Measurements from ENCODE around the gene RPTOR.

The RPTOR gene

DNA sequence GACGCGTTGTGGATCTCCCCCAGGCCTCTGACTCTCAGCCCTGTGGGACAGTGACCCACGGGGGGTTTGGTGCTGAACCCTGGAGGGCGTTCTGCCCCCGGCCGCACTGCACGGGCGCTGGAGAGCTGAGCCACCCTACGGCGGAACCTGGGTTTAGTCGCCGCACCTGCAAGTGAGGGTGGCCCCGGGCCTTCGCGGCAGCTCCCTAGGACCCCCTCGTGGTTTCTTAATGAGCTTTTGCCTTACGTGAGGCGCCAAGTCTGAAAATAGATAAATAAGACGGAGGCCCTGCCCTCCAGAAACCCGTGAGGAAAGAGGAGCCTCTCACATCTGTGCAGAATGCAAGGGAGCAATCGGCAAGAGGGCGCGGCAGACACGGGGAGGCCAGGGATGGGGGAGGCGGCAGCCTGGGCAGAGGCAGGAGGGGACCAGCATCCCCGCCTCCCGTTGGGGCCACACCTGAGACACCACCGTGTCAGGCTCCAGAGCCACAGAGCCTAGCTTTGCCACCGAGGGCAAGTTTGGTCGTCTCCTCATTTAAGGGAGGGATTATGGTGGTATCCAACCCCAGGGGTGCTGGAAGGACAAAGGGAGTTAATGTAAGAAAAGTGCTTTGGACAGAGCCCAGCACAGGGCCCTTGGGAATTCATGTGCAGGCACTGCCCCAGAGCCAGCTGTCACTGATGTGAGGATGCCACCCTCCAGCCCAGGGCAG lies 293.8 kb downstream of the RPTOR start:
- no peak for DNase-seq

DNA sequence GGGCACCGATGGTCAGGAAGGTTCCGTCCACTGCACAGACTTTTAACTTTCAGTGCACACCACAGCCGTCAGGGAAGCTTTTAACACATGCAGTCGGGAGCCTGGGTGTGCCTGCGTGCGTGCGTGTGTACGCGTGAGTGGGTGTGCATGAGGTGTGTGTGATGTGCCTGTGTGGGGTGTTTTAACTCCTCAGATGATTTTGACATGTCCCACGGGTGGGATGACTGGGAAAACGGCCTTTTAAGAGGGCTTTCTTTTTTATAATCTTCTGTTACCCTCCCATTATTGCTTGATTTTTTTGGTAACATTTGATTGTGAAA lies 294.3 kb downstream of the RPTOR start:
- no peak for DNase-seq

DNA sequence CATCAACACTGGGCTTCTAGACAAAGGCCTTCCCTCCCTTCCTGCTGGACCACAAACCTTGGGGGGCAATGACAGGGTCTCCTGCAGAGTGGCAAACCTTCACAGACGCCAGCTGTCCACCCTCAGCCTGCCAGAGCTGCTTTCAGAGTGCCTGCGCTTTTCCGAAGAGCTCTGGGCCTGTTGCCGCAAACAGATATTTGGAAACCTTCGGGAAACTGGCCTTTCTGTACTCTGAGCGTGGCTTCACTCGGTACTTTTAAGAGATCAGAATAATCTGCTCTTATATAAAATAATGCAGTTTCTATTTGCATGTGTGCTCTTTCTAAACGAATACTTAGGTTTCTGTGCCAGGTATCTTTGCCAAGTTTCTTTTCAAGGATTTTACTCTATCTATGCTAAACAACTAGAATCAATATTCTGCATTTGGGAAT lies 294.9 kb downstream of the RPTOR start:
- no peak for DNase-seq

DNA sequence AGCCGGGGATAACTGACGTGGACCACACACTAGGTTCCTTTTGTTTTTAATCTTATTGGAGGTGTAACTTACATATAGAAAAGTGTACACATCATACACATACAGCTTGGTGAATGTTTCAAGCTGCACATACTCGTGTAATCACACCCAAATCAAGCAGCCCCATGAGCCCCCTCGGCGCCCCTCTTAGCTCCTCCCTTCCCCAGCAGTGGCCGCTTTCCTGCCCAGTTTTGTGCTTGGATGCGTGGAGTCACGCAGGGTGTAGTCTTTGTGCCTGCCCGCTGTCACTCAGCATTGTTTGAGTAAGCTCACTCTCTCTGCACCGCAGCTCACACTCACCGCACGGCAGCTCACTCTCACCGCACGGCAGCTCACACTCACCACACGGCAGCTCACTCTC lies 295.3 kb downstream of the RPTOR start:
- no peak for DNase-seq

DNA sequence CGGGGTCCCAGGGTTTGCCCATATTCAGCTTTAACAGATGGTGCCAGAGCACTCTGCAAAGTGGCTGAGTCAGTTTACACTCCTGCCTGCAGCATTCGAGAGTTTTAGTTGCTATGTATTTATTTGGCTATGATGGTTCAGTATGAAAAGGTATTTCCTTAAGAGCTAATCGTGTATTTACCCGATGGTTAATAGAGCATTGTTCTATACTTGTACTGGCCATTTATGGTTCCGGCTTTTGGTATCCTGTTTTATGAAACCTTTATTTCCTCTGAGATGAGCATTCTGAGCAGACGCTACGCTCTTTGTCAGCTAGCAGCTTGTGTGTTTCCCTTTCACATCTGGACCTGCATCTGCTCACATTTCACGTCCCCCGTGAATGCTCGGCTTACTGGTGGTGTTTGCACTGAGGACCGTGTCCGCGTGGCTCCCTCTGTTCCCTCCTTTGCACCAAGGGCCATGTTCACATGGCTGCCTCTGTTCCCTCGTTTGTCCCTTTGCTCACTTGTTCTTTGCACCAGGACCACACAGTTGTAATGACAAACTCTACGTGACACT lies 297.9 kb downstream of the RPTOR start:
- DNase-seq: no peak

DNA sequence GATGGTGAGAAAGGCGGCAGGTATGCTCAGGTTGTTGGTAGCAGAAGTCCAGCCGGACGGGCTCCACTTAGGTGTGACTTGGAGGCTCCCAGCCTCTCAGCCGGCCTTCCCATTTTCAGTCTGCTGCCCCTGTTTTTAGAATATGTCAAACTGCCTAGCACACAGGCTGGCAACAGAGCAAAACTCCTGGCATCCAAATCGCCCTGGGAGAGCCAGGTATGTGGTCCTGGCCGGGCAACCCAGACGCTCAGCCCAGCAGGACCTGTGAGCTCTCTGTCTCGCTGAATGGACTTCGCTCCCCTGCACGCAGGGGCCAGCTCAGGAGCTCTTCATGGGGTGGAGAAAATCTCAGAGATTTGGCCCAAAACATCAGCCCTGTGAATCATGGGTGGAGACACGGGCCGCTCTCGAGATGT lies 299.1 kb downstream of the RPTOR start:
- no peak for DNase-seq

DNA sequence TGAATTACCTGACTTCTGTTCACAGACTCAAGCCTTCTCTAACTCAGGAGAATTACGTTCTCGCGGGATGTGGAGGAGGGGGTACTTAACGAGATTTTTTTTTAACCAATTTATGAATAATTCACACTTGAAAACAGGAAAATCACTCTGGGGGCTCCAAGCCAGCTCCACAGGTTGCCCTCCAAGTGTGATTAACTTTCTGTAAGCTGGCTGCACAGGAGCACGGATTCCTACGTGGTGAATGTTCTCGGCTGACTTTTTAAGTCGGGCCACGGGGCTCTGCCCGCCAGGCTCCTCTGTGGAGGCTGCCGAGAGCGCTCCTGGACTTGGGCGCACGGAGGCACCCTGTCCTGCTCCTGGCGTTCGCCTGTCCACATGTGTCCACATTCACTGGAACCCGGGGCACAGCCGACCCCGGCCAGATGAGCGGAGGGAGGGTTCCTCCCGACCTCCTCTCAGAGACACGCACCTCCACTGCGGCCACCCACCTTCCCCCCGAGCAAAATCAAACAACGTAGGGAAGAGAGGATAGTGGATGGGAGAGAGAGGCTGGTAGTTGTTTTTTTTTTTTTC lies 299.9 kb downstream of the RPTOR start:
- DNase-seq: no peak

DNA sequence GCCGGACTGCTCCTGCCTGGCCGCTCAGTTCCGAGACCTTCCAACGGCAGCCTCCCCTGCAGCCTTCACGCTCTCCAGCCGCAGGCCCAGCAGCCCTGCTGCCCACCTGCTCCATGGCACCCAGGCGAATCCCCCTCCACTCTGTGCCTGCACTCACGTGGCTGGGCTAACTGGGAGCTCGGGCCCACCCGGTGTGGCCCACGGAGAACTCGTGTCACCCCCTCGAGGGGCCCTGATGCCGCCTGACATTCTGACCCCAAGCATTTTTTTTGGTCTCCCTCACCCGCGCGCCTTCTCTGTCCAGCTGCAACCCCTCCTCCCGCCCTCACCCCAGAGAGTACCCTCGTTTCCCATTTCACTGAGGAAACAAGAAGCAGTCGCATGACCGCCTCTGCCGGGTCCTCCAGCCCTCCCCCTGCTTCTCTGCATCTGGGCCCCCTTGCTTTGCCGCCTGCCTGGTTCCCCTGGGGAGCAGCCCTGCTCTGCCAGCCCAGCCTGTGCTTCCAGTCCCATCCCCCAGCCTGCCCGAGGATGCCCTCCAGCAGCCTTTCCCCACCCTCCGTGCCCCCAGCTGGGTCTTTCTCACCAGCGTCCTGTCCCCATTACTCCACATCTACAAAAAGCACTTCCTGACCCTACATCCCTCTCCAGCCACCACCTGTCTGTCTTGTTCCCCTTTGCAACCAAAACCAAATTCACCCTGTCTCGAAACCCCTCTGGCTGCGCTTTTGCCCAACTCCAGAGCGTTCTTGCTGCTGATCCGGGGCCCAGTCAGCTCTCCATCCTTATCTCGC lies 300.6 kb downstream of the RPTOR start:
- DNase-seq: no peak

DNA sequence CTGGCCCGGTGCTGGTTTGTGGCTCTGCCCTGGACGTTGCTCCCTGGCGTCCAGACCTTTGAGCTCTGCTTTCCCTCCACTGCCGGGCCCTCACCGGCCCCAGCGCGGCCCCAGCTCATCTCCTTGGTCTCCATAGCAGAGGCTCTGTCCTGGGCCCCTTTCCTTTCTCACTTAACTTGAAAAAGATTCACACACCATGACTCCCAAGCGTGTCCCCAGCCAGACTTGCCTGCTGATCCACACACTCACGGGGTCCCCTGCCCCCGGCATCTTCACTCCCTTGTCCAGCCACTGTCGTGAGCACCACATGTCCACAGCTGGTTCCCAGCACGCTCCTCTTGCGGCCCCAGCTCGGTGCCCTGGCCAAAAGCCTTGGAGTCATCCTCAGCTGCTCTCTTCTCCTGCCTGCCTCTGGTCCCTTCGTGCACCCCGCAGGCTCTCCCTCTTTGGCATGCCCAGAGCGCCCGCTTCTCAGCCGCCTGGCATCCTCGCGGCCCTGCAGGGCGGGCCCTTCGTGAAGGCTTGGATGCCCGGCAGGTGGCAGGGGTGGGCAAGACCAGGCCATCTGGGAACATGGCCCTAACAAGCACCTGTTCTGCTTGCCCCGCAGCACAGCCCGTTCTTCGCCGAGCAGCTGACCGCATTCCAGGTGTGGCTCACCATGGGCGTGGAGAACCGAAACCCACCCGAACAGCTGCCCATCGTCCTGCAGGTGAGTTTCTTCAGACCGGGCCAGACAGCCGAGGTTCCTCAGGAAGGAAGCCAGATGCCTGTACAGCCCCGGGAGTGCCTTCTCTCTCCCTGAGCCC lies 301.4 kb downstream of the RPTOR start:
- no peak for DNase-seq

DNA sequence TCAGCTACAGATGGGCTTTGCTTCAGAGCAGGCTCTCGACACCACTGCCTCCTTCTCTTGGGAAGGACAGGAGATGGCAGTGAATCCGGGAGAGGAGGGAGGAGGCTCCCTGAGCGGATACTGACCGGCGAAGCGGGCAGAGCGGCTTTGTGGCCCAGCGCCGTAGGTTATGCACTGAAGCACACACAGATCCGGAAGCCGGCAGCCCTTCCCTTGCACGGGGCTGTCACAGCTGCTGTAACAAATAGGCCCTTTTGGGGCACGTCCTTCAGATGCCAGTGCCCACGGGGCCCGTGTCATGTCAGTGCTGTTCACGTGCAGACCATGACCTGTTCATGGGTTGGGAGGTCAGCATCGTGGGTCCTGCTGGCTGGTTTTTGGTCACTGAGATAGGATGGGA lies 302.3 kb downstream of the RPTOR start:
- no peak for DNase-seq

DNA sequence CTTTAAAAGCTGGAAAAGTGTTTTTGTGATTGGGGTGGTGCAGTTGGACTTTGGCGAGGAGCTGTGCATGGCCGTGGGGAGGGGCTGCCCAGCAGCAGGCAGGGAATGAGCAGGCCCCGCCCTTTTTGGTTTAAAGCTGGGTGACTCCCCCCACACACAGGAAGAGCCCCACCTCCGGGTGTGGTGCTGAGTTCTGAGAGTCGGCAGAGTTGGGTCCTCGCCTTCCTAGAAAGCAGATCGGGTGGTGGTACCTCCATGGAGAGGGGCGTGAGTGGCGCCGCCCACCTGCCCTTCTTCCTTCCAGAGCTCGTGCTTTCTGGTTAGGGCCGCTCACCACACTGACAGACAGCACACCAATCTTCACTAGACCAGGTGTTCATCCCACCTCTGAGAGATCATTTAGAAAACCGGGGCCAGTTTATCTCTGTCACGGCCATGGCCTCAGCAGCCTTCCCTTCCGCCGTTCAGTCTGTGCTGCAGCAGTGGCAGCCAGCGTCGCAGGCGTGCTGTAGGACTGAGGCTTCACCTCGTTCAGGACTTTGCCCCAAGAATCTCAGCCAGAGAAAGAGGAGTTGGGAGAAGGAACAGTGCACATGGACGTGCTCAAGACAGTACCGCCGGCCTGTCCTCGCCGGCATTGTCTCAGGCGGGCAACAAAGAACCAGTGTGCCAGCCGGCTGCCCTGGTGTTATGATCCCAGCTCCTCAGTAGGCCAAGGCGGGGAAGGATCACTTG lies 303.0 kb downstream of the RPTOR start:
- DNase-seq: peak; percentile 70

DNA sequence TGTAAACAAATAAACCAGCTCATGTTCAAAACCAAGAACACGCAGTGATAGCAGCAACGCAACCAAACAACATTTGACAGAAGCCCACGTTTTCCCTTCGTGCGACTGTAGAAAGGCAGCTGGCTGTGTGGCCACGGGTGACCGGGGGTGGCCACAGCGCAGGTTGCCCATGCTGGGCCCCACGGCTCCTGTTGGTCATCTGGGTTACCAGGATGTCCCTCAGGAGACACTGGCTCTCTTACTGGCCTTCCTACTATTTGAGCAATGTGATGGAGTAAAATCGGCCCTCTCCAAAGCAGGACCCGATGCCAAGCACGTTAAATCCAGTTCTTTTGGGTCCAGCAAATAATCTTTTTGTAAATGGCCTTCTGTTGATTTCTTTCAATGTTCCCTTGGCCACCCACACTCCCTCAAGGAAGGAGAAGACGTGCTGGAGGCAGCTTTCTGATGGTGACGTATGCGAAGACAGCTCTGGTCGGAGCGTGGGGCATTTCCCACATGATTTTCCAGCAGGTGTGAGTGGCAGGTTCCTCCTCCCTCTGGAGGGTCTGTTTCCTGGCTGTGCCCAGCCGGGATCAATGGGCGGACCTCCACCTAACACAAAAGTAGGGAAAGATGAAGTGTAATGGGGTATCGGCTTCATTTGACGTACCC lies 303.9 kb downstream of the RPTOR start:
- DNase-seq: no peak

DNA sequence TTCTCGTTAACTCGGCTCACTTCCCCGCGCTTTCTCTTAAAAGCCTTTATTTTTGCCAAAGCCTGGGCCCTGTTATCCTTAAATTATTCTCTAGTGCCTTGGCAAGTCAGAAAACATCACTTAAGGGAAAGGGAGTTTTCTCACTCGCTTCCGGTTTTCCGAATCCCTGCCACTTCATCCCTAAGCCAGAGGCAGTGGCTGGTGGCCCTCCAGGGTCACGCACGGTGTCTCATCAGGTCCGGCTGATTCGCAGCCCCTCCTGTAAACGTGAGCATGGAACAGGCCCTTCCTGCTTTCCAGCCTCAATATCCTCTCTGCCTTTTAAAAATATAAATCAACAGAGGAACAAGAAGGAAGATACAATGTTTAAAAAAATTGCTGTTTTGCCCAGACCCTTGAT lies 304.5 kb downstream of the RPTOR start:
- DNase-seq: no peak

DNA sequence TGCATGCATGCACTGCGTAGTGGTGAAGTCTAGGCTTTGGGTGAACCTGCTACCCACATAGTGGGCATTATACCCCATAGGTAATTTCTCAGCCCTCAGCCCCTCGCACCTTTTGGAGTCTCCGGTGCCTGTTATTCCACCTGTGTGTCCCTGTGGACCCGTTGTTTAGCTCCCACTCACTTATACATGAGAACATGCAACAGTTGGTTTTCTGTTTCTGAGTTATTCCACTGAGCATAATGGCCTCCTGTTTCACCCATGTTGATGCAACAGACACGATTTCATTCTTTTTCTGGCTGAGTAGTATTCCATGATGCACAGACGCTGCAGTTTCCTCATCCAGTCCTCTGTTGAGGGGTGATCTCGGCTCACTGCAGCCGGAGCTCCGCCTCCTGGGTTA lies 305.5 kb downstream of the RPTOR start:
- DNase-seq: no peak

DNA sequence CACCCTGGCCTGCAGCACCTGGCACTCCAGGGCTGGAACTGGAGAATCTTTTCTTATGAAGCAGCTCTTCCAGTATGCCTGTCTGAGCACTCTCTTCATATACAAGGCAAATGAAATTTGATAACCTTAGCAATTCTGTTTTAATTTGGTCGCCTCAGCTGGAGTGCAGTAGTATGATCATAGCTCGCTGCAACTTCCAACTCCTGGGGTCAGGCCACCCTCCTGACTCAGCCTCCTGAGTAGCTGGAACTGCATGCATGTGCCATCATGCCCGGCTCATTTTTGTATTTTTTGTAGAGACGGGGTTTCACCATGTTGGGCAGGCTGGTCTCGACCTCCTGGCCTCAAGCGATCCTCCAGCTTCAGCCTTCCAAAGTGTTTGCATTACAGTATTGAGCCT lies 306.2 kb downstream of the RPTOR start:
- DNase-seq: no peak

DNA sequence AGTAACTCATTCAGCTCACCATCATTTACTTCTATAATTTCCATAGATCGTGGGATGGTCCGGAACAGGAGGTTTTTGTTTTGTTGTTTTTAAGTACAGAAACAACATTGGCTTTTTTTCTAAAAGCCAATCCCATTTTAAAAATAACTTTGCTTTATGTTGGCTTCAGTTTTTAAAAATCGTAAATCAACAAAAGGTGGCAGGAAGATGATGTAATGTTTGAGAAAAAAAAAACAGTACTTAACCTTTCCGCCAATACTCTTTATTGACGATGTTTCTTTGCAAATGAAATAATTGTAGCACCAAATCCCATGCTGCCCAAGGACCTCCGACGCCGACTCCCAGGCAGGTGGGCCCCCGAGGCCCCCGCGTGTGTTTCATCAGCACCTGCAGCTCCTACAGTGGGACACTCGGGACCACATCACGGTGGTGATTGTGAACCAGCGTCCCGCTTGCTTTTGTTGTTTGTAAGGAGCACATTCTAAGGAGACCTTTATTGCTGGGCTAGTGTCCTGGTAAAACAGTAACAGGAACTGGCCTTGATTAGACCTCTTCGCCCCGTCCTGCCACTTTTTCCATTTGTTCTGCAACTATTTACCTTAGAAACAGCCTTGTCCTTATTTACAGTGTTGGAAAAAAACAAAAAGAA lies 306.8 kb downstream of the RPTOR start:
- DNase-seq: no peak

DNA sequence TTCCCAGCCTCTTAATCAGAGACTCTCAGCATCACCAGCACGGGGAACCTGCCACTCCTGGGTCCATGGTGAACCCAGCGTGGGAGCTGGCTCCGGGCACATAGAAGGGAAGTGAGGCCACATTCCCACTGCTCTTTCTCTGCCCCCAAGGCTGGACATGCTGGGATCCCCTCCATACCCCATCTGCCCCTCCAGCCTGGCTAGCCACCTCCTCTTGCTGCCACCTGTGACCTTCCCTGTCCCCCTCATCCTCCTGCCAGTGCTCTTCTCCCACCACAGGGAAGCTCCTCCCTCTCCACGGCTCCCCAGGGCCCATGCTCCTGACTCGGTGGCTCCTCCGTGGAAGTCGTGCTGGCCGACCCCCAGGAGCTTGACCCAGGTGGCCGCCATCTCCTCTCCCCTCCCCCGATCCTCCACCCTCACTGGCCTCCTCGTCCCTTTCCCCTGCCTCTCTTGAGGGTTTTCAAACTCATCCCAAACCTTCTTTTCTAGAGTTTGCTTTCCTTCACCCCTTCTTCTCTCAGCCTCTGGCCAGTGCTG lies 307.9 kb downstream of the RPTOR start:
- DNase-seq: no peak

DNA sequence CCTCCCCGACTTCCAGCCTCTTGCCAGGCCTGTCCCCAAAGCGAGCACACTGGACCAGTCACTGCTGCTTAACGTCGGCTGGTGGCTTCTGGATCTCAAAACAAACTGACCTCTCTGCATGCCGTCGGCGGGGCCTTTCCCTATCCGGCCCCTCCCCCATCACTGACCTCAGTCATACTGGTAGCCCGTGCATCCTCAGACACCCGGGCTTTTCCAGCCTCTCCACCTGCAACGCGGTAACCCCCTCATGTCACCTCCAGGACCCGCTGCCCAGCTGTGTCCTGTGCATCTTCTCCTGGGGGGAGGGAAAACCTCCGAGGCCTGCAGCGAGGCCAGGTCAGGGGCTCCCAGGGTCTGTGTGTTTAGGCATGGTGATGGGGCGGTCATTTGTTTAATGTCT lies 308.4 kb downstream of the RPTOR start:
- no peak for DNase-seq

DNA sequence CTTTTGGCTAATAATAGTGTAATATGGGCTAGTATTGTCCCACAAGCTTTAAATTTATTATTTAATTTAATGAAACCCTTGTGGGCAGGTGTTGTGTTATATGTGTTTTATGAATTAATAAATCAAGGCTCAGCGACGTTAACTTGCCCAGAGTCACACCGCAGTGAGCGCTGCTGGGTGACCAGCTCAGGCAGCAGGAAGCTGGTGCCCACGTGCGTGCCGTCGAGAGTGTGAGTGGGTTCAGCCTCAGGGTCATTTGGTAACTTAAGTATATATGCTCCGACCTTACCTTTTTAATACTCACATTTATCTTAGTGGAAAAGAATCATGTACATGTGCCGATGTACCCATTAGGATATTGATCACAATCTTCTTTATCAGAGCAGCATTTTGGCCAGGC lies 309.6 kb downstream of the RPTOR start:
- no peak for DNase-seq

DNA sequence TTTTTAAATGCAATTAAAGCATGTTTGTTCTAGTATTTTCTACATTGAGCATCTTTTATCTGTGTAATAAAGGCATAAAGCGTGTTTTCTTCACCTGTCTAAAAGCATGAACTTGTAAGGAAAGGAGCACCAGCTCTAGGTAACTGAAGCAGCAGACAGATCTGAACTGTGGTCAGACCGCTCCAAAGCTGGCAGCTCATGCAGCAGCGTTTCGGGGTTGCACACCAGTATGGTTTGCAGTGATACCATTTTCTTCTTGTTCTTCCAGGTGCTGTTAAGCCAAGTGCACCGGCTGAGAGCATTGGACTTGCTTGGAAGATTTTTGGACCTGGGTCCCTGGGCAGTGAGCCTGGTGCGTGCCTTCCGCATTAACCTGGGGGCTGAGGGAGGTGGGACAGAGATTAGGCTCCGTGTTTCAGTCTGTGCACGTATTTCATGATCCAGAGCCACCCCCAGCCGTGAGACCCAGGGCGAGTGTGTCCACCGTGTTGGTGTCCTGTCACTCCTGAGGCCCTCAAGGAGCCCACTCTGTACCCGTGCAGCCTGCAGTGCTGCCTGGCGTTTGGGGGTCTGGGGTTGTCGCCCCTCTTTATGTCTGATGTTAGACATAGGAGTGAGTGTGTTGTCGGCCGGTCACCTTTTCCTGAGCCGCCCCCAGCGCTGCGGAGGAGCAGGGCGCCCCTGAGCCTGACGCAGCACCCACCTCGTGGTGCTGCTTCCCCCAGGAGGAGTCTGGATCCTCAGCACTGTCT lies 310.7 kb downstream of the RPTOR start:
- no peak for DNase-seq
